ENCODE measurements around the gene THRB. TPM values are rescaled to one million over a fixed set of nuclear protein-coding genes. Genes with fewer than 3 reads are reported as not detected.

THRB gene
- total and polyA plus RNA-seq, 2 experiments from 2014 or later, result 26.8 to 60.0 TPM

GRCh38 chr3:24440760-24441464 is 53.7 kb downstream of the THRB start:
- Histone ChIP-seq H2AFZ (no peak overlapping the region), H3K9me2 (replicated peaks; ENCODE audit: insufficient read depth) (no peaks in the 10 kb centered on the region), H3K4me3 (no peak overlapping the region), H3K4me2 (no peak overlapping the region), H3K27ac (peak overlapping the region; percentile 49), H3K27me3 (no peaks in the 10 kb centered on the region), H3K4me1 (ENCODE audit: insufficient read depth) (peaks cover 26% of the 10 kb centered on the region), H3K79me2 (peaks cover 94% of the 10 kb centered on the region), H4K20me1 (ENCODE audit: insufficient read depth, poor library complexity, severe bottlenecking) (no peaks in the 10 kb centered on the region), H3K36me3 (replicated peaks; ENCODE audit: insufficient read depth, low read depth) (no peaks in the 10 kb centered on the region), H3K9me3 (ENCODE audit: low read depth) (no peaks in the 10 kb centered on the region)
- TF ChIP-seq CTCF (IDR thresholded peaks at IDR 0.05; ENCODE audit: poor library complexity) (no peak), EZH2phosphoT487 (IDR thresholded peaks at IDR 0.05; ENCODE audit: low read depth, severe bottlenecking, unreplicated experiment) (no peak), EZH2 (IDR thresholded peaks at IDR 0.05; ENCODE audit: borderline replicate concordance) (no peak)
- DNase-seq (ENCODE audit: low spot score), result no peak
- 88% methylated on average over 3 of the region's 3 CpGs for WGBS (ENCODE audit: low lambda C conversion rate, missing lambda C conversion rate)

GRCh38 chr3:24439021-24439420 is 55.6 kb downstream of the THRB start:
- no peaks in the 10 kb centered on the region for H3K9me2 ChIP-seq (replicated peaks; ENCODE audit: insufficient read depth)
- no peak overlapping the region for H3K4me3 ChIP-seq
- H2AFZ ChIP-seq, result no peak overlapping the region
- no peak for DNase-seq (ENCODE audit: low spot score)
- H3K27ac ChIP-seq, result no peak overlapping the region
- no peaks in the 10 kb centered on the region for H3K36me3 ChIP-seq (replicated peaks; ENCODE audit: insufficient read depth, low read depth)
- H3K4me2 ChIP-seq, result no peak overlapping the region
- H3K9me3 ChIP-seq (ENCODE audit: low read depth), result no peaks in the 10 kb centered on the region
- H3K4me1 ChIP-seq (ENCODE audit: insufficient read depth), result peaks cover 42% of the 10 kb centered on the region
- no peaks in the 10 kb centered on the region for H4K20me1 ChIP-seq (ENCODE audit: insufficient read depth, poor library complexity, severe bottlenecking)
- TF ChIP-seq EZH2phosphoT487 (IDR thresholded peaks at IDR 0.05; ENCODE audit: low read depth, severe bottlenecking, unreplicated experiment) (no peak), EZH2 (IDR thresholded peaks at IDR 0.05; ENCODE audit: borderline replicate concordance) (no peak), CTCF (IDR thresholded peaks at IDR 0.05; ENCODE audit: poor library complexity) (no peak)
- H3K27me3 ChIP-seq, result no peaks in the 10 kb centered on the region
- WGBS (ENCODE audit: low lambda C conversion rate, missing lambda C conversion rate), result 100% methylated on average over 3 of the region's 4 CpGs
- peaks cover 94% of the 10 kb centered on the region for H3K79me2 ChIP-seq

GRCh38 chr3:24437326-24437725 is 57.3 kb downstream of the THRB start:
- Histone ChIP-seq H3K4me3 (no peak overlapping the region), H3K9me3 (ENCODE audit: low read depth) (no peaks in the 10 kb centered on the region), H3K27me3 (no peaks in the 10 kb centered on the region), H3K9me2 (replicated peaks; ENCODE audit: insufficient read depth) (no peaks in the 10 kb centered on the region), H3K36me3 (replicated peaks; ENCODE audit: insufficient read depth, low read depth) (no peaks in the 10 kb centered on the region), H2AFZ (no peak overlapping the region), H3K4me2 (no peak overlapping the region), H4K20me1 (ENCODE audit: insufficient read depth, poor library complexity, severe bottlenecking) (no peaks in the 10 kb centered on the region), H3K79me2 (peaks cover 87% of the 10 kb centered on the region), H3K4me1 (ENCODE audit: insufficient read depth) (peaks cover 53% of the 10 kb centered on the region), H3K27ac (peak overlapping the region; percentile 26)
- WGBS (ENCODE audit: low lambda C conversion rate, missing lambda C conversion rate), result 66% methylated on average over 2 of the region's 2 CpGs
- TF ChIP-seq CTCF (IDR thresholded peaks at IDR 0.05; ENCODE audit: poor library complexity), result no peak
- TF ChIP-seq EZH2phosphoT487 (IDR thresholded peaks at IDR 0.05; ENCODE audit: low read depth, severe bottlenecking, unreplicated experiment), result no peak
- no peak for TF ChIP-seq EZH2 (IDR thresholded peaks at IDR 0.05; ENCODE audit: borderline replicate concordance)
- no peak for DNase-seq (ENCODE audit: low spot score)
